Nephron (organoid): ENCODE data around the gene CTH.
"Not testable (repeated sequence)": the region's sequence is repeated elsewhere in the genome, so short reads cannot be mapped to it uniquely, and the experiment has no call there.

Experiments used
- H3K27ac Mint-ChIP-seq, 3 experiments: 2 replicates each; pipeline ENCODE4 v1.8.0; 2020; ENCODE audit warnings: mixed read lengths in 3 of 3, mild to moderate bottlenecking in 2 of 3, moderate library complexity in 1 of 3
- H3K27me3 Mint-ChIP-seq: 2 replicates; pipeline ENCODE4 v1.8.0; 2021; ENCODE audit warnings: low read depth, mild to moderate bottlenecking, moderate library complexity, mixed read lengths
- H3K36me3 Mint-ChIP-seq: 2 replicates; pipeline ENCODE4 v1.8.0; 2020; ENCODE audit warnings: low read depth, mixed read lengths
- H3K4me1 Mint-ChIP-seq: 2 replicates; pipeline ENCODE4 v1.8.0; 2020; ENCODE audit warnings: mixed read lengths
- H3K4me3 Mint-ChIP-seq, 3 experiments: 2 replicates each; pipeline ENCODE4 v1.8.0; 2020; ENCODE audit warnings: mild to moderate bottlenecking in 3 of 3, mixed read lengths in 3 of 3, moderate library complexity in 2 of 3
- H3K9me3 Mint-ChIP-seq: 2 replicates; pipeline ENCODE4 v1.8.0; 2020; ENCODE audit warnings: mixed read lengths
- TF ChIP-seq, protein P1 (sequence below), 3 experiments: fragments of 200-600 bp; sonication (generic); IDR thresholded peaks; one replicate each; pipeline ENCODE4 v1.5.0; 2021; ENCODE audit warnings: antibody characterized with exemption in 3 of 3; ENCODE audit not compliant: unreplicated experiment in 3 of 3

CTH gene

DNA sequence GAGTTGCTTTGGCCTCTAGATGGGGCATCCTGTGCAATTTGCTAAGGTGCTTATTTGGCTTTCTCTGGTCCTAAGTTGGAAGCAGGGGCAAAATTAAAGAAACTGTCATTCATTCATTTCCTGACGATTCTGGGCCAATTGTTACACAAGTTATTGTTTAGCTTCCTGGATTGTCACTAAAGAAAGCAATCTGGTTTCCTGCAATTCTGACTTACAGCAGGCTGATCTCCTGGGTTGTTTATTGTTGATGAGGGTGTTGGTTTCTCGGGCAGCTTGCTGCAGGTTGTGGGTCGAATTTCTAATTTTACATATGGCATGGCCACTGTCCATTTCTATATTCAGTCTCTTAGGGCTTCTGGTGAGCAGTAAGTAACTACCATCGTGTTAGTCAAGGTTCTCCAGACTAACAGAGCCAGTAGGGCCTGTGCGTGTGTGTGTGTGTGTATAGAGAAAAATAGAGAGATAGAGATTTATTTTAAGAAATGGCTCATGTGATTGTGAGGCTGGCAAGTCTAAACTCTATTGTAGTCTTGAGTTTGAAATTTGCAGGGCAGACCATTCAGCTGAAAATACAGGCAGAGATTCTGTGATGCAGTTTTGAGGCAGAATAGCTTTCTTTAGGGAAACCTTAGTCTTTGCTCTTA lies 30.4 kb downstream of the CTH start:
- no peaks in the 10 kb centered on the region for H3K4me1 Mint-ChIP-seq
- peaks cover 8% of the 10 kb centered on the region for H3K36me3 Mint-ChIP-seq
- TF ChIP-seq, protein P1, sequence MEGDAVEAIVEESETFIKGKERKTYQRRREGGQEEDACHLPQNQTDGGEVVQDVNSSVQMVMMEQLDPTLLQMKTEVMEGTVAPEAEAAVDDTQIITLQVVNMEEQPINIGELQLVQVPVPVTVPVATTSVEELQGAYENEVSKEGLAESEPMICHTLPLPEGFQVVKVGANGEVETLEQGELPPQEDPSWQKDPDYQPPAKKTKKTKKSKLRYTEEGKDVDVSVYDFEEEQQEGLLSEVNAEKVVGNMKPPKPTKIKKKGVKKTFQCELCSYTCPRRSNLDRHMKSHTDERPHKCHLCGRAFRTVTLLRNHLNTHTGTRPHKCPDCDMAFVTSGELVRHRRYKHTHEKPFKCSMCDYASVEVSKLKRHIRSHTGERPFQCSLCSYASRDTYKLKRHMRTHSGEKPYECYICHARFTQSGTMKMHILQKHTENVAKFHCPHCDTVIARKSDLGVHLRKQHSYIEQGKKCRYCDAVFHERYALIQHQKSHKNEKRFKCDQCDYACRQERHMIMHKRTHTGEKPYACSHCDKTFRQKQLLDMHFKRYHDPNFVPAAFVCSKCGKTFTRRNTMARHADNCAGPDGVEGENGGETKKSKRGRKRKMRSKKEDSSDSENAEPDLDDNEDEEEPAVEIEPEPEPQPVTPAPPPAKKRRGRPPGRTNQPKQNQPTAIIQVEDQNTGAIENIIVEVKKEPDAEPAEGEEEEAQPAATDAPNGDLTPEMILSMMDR (IDR thresholded peaks at IDR 0.05; ENCODE audit: unreplicated experiment in 3 of 3), result no peak
- no peaks in the 10 kb centered on the region for H3K9me3 Mint-ChIP-seq
- H3K27ac Mint-ChIP-seq, result no peak overlapping the region
- no peaks in the 10 kb centered on the region for H3K27me3 Mint-ChIP-seq
- H3K4me3 Mint-ChIP-seq, result no peak overlapping the region

DNA sequence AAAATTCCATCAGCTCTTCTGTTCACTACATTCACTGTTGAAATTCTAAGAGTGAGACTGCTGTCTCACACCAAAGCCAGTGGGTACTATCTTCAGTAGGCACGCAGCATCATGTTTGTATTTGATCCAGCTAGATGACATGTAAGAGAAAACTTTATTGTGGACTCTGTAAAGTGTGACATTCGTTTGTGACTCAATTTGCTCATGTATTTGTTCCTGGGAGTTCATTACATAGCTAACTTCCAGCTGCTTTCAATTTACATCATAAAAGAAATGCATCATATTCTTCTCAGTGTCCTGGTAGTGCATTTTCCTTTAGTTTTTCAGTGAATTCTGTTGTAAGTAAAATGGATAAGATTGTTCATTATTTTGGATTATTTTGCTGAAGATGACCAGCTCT lies 31.4 kb downstream of the CTH start:
- H3K27me3 Mint-ChIP-seq, result no peaks in the 10 kb centered on the region

DNA sequence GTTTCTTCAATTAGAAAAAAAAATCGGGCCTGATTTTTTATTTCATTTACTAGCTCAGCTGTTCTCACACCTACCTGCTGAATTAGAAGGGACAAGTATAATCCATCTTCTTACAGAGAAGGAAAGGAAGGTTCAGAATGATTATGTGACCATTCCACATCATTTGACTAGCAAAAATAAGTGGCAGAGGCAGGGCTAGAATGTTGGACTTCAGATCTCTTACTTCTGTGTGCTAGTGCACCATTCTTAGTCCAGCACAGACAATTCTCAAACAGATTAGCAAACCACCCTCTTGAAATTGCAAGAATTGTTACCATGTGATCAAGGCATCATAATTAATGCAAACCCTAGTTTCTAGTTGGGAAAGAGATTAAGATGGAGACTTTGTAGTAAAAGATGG lies 32.7 kb downstream of the CTH start:
- Mint-ChIP-seq H3K36me3 (peaks cover 4% of the 10 kb centered on the region), H3K27me3 (no peaks in the 10 kb centered on the region), H3K4me3 (no peak overlapping the region), H3K4me1 (no peaks in the 10 kb centered on the region), H3K9me3 (no peaks in the 10 kb centered on the region), H3K27ac (no peak overlapping the region)
- TF ChIP-seq, protein P1 (IDR thresholded peaks at IDR 0.05; ENCODE audit: unreplicated experiment in 3 of 3), result no peak

More for the DNA sequence above, 31.4 kb downstream of the CTH start:
- Mint-ChIP-seq H3K9me3 (no peaks in the 10 kb centered on the region), H3K4me3 (no peak overlapping the region), H3K36me3 (peaks cover 8% of the 10 kb centered on the region), H3K4me1 (no peaks in the 10 kb centered on the region), H3K27ac (no peak overlapping the region)
- TF ChIP-seq, protein P1 (IDR thresholded peaks at IDR 0.05; ENCODE audit: unreplicated experiment in 3 of 3), result no peak

DNA sequence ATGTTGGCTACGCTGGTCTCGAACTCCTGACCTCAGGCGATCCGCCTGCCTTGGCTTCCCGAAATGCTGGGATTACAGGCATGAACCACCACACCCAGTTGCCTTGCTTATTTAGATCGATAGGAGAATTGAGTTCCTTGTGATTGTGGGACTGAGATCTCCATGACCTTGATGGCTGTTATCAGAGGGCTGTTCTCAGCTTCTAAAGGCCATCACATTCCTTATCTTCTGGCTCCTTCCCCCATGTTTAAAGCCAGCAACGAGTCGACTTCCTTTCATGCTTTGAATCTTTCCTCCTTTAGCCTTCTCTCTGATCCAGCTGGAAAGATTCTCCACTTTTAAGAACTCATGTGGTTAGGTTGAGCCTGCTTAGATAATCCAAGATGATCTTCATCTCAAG lies 38.0 kb downstream of the CTH start:
- Mint-ChIP-seq H3K4me1 (no peaks in the 10 kb centered on the region), H3K27me3 (no peaks in the 10 kb centered on the region), H3K9me3 (no peaks in the 10 kb centered on the region), H3K36me3 (no peaks in the 10 kb centered on the region), H3K4me3 (no peak overlapping the region), H3K27ac (no peak overlapping the region)
- TF ChIP-seq, protein P1 (IDR thresholded peaks at IDR 0.05; ENCODE audit: unreplicated experiment in 3 of 3), result no peak

DNA sequence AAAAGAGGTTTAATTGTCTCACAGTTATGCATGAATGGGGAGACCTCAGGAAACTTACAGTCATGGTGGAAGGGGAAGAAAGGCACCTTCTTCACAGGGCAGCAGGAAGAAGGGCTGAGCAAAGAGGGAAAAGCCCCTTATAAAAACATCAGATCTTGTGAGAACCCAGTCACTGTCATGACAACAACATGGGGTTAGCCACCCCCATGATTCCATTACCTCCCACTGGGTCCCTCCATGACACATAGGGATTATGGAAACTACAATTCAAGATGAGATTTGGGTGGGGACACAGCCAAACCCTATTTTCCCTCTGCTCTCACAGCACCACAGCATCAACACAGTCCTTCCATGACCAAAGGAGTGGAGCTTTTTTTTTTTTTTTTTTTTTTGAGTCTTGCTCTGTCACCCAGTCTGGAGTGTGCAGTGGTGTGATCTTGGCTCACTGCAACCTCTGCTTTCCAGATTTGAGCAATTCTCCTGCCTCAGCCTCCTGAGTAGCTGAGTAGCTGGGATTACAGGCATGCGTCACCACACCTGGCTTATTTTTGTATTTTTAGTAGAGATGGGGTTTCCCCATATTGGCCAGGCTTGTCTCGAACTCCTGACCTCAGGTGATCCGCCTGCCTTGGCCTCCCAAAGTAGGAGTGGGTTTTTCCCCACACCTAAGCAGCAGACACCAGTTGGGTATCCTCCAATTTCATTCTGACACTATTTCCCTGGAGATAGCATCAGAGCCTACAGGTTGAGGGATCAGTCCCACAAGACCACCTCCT lies 41.3 kb downstream of the CTH start:
- H3K27ac Mint-ChIP-seq, H3K9me3 Mint-ChIP-seq, H3K4me3 Mint-ChIP-seq, H3K27me3 Mint-ChIP-seq, H3K4me1 Mint-ChIP-seq, H3K36me3 Mint-ChIP-seq: not testable (repeated sequence)

DNA sequence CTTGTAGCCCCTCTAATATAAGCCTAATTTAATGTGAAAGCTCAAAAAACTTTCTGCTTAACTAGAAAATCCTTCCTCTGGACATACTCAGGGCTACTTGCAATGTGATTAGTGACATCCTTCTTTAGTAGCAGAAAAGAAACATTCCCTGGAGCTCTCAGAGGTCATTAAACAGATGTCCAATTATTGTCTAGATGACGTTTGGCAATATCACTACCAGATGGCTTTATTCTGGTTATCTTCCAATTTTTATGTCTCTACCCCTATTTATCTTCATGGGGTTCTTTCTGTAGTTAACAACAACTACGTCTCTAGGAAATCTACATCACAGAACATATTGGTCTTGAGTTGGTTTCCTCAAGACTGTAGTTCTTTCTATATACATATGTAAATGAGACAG lies 44.2 kb downstream of the CTH start:
- H3K36me3 Mint-ChIP-seq, result no peaks in the 10 kb centered on the region
- H3K27ac Mint-ChIP-seq, result no peak overlapping the region
- H3K4me3 Mint-ChIP-seq, result no peak overlapping the region
- H3K9me3 Mint-ChIP-seq, result no peaks in the 10 kb centered on the region
- TF ChIP-seq, protein P1 (IDR thresholded peaks at IDR 0.05; ENCODE audit: unreplicated experiment in 3 of 3), result no peak
- H3K4me1 Mint-ChIP-seq, result no peaks in the 10 kb centered on the region
- H3K27me3 Mint-ChIP-seq, result no peaks in the 10 kb centered on the region
